SW 1271 (cell line): Measurements from ENCODE around the gene TMEM43.

Experiments
- DNase-seq, 2 experiments: peaks; one replicate each; lab custom pipeline; 2025; lab: John Stamatoyannopoulos, UW

TMEM43 gene

DNA sequence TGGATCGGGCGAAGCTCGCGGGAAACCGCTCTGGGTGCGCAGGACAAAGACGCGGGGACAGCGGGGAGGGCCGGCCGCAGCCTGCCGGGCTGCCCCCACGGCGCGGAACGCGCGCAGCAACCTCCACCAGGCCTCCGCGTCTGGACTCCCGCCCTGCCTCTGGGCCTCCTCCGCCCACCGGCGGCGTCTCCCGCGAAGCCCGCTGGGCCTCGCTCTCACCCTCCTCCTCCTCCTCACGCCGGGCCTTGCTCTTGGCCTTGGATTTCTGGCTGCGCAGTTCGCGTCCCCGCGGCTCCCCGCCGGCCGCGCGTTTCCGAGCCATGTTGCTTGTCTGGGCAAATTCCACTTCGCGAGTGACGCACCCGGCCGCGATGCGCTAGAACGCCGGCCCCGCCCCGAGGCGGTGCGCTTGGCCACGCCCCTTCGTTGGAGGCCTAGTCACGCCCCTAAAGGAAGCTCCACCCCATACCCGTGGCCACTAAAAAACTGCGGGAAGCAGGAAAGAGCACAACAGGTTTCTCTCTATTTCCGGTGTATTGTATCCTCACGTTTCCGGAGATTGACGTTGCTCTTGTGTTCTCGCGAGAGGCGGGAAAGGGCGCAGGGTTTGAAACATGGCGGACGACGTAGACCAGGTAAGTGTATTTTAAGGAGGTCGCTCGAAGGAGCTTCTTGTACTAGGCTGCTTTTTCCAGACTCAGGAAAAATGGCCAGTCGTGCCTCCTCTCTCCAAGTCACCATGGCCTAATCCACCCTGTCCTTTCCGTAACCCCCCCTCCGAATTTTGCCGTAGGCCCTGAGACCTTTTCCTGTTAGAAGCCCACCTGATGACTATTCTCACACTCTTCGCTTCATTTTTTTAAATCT, 53.6 kb downstream of the TMEM43 start, which contains the start of the genes LSM3 and XPC:
LSM3 (plus strand) TSS at position 571 of the 867 bp plus-strand sequence; CDS start at position 615, 44 bp downstream.
XPC (minus strand) TSS at position 355 of the 867 bp plus-strand sequence; CDS start at position 322, 33 bp downstream.
- DNase-seq: peak; percentile 98 to 99

DNA sequence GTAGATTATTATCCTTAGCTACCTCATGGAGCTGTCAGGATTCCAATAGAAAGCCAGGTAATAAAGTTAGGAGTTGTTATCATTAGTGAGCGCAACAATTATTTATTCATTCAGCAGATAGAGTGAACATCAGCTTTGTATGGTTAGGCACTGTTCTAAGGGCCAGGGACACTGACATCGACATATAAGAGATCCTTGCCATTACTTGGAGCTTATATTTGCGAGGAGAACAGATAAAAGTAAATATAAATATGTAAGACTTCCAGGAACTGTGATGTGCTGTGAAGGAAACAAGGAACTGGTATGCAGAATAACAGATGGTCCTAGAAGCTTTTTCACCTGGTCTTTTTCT, 54.2 kb downstream of the TMEM43 start:
- no peak for DNase-seq

DNA sequence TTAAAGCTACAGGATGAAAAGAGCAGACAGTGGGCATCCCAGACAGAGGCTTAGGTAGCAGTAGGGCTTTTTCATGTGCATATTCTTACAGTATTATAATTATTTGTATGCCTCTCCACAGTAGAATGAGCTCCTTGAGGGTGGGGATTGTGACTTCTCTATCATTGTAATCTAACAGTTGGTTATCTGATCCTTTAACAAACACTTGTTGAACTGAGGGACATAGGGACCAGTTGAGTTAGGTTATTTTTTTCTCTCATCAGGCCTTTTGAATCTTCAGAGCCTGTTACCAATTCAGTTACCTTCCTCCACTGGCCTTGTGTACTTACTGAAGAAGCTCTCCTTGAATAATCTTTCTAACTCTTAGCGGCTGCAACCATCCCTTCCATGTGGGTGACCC, 54.9 kb downstream of the TMEM43 start:
- no peak for DNase-seq

DNA sequence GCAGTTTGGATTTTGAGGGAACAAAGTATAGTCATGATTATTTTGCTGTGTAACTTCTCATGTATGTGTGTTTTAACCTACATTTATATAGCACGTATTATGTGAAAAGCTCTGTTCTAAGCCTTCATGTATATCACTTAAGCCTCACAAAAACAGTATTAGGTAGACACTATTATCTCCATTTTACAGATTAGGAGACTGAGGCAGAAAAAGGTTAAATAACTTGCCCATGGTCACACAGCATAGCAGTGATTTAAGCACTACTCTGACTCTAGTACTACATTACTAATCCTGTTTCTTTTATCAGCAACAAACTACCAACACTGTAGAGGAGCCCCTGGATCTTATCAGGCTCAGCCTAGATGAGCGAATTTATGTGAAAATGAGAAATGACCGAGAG, 56.4 kb downstream of the TMEM43 start:
- DNase-seq: no peak

DNA sequence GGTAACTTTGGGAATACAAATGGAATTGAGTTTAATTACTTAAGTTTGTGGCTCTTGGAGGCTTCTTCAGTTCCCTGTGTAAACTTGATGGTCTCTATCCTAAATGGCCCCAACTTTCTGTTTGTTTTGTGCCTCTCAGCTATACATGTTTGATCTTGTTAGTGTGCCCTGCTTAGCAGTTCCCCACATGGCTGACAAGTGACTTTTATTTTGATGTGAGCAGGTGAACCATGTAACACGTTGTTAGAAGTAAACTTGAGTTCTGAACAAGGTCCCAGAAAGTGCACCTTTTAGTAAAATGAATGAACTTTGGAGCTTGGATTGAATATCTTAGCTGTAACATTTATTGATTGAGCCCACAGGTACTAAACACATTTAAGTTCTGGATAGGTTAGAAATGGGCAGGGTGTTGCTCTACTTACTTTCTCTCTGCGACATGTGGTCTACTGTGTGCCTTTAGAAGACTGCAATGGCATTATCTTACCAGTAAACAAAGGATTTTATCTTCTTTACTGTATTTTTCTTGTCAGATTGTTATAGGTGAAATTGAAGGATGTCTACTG, 58.2 kb downstream of the TMEM43 start:
- DNase-seq: no peak

DNA sequence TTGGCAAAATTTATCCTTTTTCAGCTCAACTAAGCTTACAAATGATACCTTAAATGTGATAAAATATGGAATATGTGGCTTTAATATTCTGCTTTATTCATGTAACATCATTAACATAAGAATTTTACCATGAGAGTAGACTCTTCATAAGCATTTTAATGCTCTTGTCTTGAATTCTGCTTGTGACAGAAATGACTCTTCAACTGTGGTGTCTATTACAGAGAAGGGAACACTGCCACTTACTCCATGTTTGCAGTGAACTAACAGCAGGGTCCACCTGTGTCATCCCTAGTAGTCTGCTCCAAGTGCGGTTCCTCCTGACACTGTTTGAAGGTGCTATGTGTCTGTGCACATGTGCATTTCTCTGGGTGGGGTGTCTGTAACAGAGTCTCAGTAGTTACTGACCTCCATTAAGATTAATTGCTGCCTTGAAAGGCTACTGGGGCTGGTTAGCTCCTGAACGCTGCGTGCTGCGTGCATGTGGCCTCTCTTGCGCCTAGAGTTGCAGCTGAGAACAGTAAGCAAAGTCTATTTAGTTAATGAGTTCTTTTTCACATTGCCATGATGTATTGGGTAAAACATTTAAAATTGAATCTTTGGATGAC, 62.1 kb downstream of the TMEM43 start:
- no peak for DNase-seq

DNA sequence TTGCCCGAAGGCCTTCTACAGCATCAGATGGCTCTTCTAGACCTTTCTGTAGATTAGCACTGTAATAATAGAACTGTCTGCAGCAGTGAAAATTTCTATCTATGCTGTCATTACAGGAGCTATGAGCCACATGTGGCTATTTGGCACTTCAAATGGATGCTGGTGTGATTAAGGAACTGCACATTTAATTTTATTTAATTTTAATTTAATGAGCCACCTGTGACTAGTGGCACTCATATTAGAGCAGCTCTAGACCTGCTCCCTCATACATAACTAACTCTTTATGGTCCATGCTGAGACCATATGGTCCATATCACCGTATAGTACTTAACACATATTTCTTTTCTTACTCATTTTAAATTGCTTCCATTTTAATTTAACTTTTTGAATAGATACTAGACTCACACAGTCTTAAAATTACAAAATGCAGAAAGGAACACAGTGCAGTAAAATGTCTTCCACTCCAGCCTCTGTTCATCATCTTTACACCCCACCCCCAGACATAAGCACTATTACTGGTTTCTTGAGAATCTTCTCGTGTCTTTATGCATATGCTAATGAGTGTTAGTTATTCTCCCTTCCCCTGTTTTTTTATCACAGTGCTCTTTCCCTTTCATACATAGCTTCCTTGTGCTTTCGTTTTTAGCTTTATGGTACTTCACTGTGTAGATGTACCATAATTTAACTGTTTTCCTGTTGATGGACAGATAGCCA, 63.3 kb downstream of the TMEM43 start:
- DNase-seq: no peak
